Measurements from ENCODE around the gene HBA2. TPM values are rescaled to one million over a fixed set of nuclear protein-coding genes. Genes with fewer than 3 reads are reported as not detected.

Gene HBA2
- total RNA-seq, 3 donors from 2014 or later = not detected

Other genes starting within 250 kb of the HBA2 start
- 10 to 100 TPM; 80.8 to 89.5 (median 87.9) TPM for gene POLR3K, start 119.3 kb upstream of the HBA2 start, total RNA-seq
- 10 to 100 TPM; 49.5 to 69.4 (median 66.1) TPM for gene SNRNP25, start 119.0 kb upstream of the HBA2 start, total RNA-seq
- under 1 TPM; 0.46 to 0.73 (median 0.63) TPM for gene RHBDF1, start 100.2 kb upstream of the HBA2 start, total RNA-seq
- 10 to 100 TPM; 32.7 to 39.8 (median 37.3) TPM for gene MPG, start 94.7 kb upstream of the HBA2 start, total RNA-seq
- 10 to 100 TPM; 48.1 to 60.0 (median 55.9) TPM for gene NPRL3, start 34.2 kb upstream of the HBA2 start, total RNA-seq
- under 1 TPM; 0.38 to 0.45 (median 0.43) TPM for gene HBZ, start 20.2 kb upstream of the HBA2 start, total RNA-seq
- not detected for gene HBM, start 6.9 kb upstream of the HBA2 start, total RNA-seq
- 1 to 10 TPM; 1.8 to 2.3 (median 2.3) TPM for gene HBA1, start 3.8 kb downstream of the HBA2 start, total RNA-seq
- gene HBQ1, start 7.6 kb downstream of the HBA2 start, total RNA-seq = 1 to 10 TPM in 1 of 3 donors, under 1 TPM in 2; 0.43 to 1.6 (median 0.48) TPM
- 10 to 100 TPM; 76.0 to 82.0 (median 76.2) TPM for gene LUC7L, start 56.6 kb downstream of the HBA2 start, total RNA-seq
- 10 to 100 TPM; 14.5 to 19.3 (median 17.3) TPM for gene FAM234A, start 61.9 kb downstream of the HBA2 start, total RNA-seq
- gene RGS11, start 103.1 kb downstream of the HBA2 start, total RNA-seq = under 1 TPM in 1 of 3 donors, not detected in 2; 0.18 TPM
- not detected for gene ARHGDIG, start 107.7 kb downstream of the HBA2 start, total RNA-seq
- gene PDIA2, start 110.3 kb downstream of the HBA2 start, total RNA-seq = not detected
- gene AXIN1, start 179.8 kb downstream of the HBA2 start, total RNA-seq = 10 to 100 TPM; 34.1 to 40.4 (median 35.4) TPM
- 100 to 1,000 TPM; 124 to 136 (median 128) TPM for gene MRPL28, start 197.7 kb downstream of the HBA2 start, total RNA-seq
- 10 to 100 TPM; 33.4 to 39.1 (median 34.0) TPM for gene PGAP6, start 209.1 kb downstream of the HBA2 start, total RNA-seq
- 10 to 100 TPM; 46.1 to 78.9 (median 52.7) TPM for gene NME4, start 224.3 kb downstream of the HBA2 start, total RNA-seq
- gene DECR2, start 229.0 kb downstream of the HBA2 start, total RNA-seq = 10 to 100 TPM; 16.9 to 19.1 (median 17.8) TPM

Data from activated T-cell treated with anti-CD3 and anti-CD28 coated beads, Interleukin-2, amount 50 U/mL, for 4 hours (primary cell).